GM12878 (cell line): ENCODE measurements around the gene MMADHC. TPM values are rescaled to one million over a fixed set of nuclear protein-coding genes. Genes with fewer than 3 reads are reported as not detected.

Experiments used
- ATF2 ChIP-seq: IDR thresholded peaks from 2 replicates; pipeline ENCODE4 v1.6.1; 2012; ENCODE audit warnings: low read length, inconsistent platforms
- CHD2 ChIP-seq: IDR thresholded peaks from 2 replicates; pipeline ENCODE4 v1.6.1; 2011; ENCODE audit warnings: low read depth, low read length, improper control_type of control experiment, borderline replicate concordance
- DPF2 ChIP-seq: fragments of 450-650 bp; IDR thresholded peaks from 2 replicates; pipeline ENCODE4 v1.6.1; 2017; ENCODE audit warnings: mild to moderate bottlenecking
- EED ChIP-seq: sonication (generic); IDR thresholded peaks from 2 replicates; pipeline ENCODE4 v1.6.1; 2016; ENCODE audit warnings: antibody characterized with exemption, low read depth
- ELK1 ChIP-seq: IDR thresholded peaks from 2 replicates; pipeline ENCODE4 v1.6.1; 2012; ENCODE audit warnings: low read depth, low read length, improper control_type of control experiment
- HCFC1 ChIP-seq: fragments of 150-350 bp; IDR thresholded peaks from 2 replicates; pipeline ENCODE4 v1.6.1; 2014; ENCODE audit warnings: low read length
- HDAC6 ChIP-seq: fragments of 200-600 bp; sonication (generic); IDR thresholded peaks from one replicate; pipeline ENCODE4 v1.8.0; 2017; ENCODE audit warnings: antibody characterized with exemption; ENCODE audit not compliant: unreplicated experiment
- HSF1 ChIP-seq: fragments of 150-350 bp; IDR thresholded peaks from 2 replicates; pipeline ENCODE4 v1.6.1; 2014; ENCODE audit warnings: mild to moderate bottlenecking, low read depth, low read length
- IKZF1 ChIP-seq: fragments of 450-650 bp; conservative IDR thresholded peaks from 2 replicates; pipeline ENCODE4 v1.6.1; 2017; ENCODE audit warnings: antibody characterized with exemption, mild to moderate bottlenecking
- IRF5 ChIP-seq: fragments of 450-650 bp; IDR thresholded peaks from 2 replicates; pipeline ENCODE4 v1.6.1; 2017; ENCODE audit warnings: borderline replicate concordance
- JUNB ChIP-seq: IDR thresholded peaks from 2 replicates; pipeline ENCODE4 v1.6.1; 2016; ENCODE audit warnings: antibody characterized with exemption, mild to moderate bottlenecking
- LARP7 ChIP-seq: fragments of 450-650 bp; IDR thresholded peaks from 2 replicates; pipeline ENCODE4 v1.6.1; 2017; ENCODE audit warnings: mild to moderate bottlenecking
- NFYA ChIP-seq: IDR thresholded peaks from 2 replicates; pipeline ENCODE4 v1.6.1; 2011; ENCODE audit warnings: low read depth, mild to moderate bottlenecking, low read length, improper control_type of control experiment, borderline replicate concordance
- NRF1 ChIP-seq: conservative IDR thresholded peaks from 2 replicates; pipeline ENCODE4 v1.6.1; 2011; ENCODE audit warnings: mild to moderate bottlenecking, low read depth, low read length, improper control_type of control experiment
- PBX3 ChIP-seq: IDR thresholded peaks from 2 replicates; pipeline ENCODE4 v1.6.1; 2011; ENCODE audit warnings: mild to moderate bottlenecking, low read depth, low read length, moderate library complexity; ENCODE audit not compliant: insufficient replicate concordance
- SREBF2 ChIP-seq: IDR thresholded peaks from 2 replicates; pipeline ENCODE4 v1.6.1; 2012; ENCODE audit warnings: mild to moderate bottlenecking, low read length
- STAT3 ChIP-seq: IDR thresholded peaks from 2 replicates; pipeline ENCODE4 v1.6.1; 2011; ENCODE audit warnings: low read depth, low read length, improper control_type of control experiment
- TCF12 ChIP-seq: IDR thresholded peaks from 2 replicates; pipeline ENCODE4 v1.6.1; 2011; ENCODE audit warnings: low read depth, mild to moderate bottlenecking, low read length
- WRNIP1 ChIP-seq: IDR thresholded peaks from 2 replicates; pipeline ENCODE4 v1.6.1; 2011; ENCODE audit warnings: low read depth, low read length, improper control_type of control experiment, borderline replicate concordance
- YY1 ChIP-seq: IDR thresholded peaks from 2 replicates; pipeline ENCODE4 v1.6.1; 2011; ENCODE audit warnings: low read depth, mild to moderate bottlenecking, low read length
- ZBTB33 ChIP-seq: fragments of 450-650 bp; IDR thresholded peaks from 2 replicates; pipeline ENCODE4 v1.6.1; 2017; ENCODE audit warnings: mild to moderate bottlenecking
- ZNF384 ChIP-seq: IDR thresholded peaks from 2 replicates; pipeline ENCODE4 v1.6.1; 2012; ENCODE audit warnings: low read depth, mild to moderate bottlenecking, low read length, improper control_type of control experiment, borderline replicate concordance
- polyA plus RNA-seq, 11 experiments: library from polyadenylated mRNA; depleted of rRNA in 4 of 11; unstranded in 6 of 11; stranded (reverse) in 5 of 11; fragments of >200 nt; fragmentation: Nextera tagmentation in 4 of 11; fragmentation: Illumina TruSeq in 1 of 11; extraction: Ambion mirVana in 4 of 11; extraction: Trizol in 1 of 11; gene quantifications; 1 replicate in 1 of 11; 2 replicates in 10 of 11; pipeline versions ENCODE4 v1.2.1 to v1.2.3, GENCODE V29; 2011 to 2016; ENCODE audit warnings: inconsistent platforms in 2 of 11, missing spikeins in 2 of 11, low read depth in 1 of 11
- total RNA-seq, 4 experiments: library from RNA; depleted of rRNA in 3 of 4; stranded (reverse); fragments of >200 nt in 3 of 4; fragmentation: Illumina TruSeq in 1 of 4; extraction: Trizol in 1 of 4; gene quantifications; 2 replicates each; pipeline versions ENCODE4 v1.2.1 to v1.2.3, GENCODE V29; 2013 to 2021

The MMADHC gene
- total and polyA plus RNA-seq, 10 of the 15 experiments (the other 5 are each of a cell fraction or from before 2014, with no cell fraction given): 93.6 to 415 (median 147) TPM

GRCh38 chr2:149587220-149587949 is at the start of gene MMADHC (continued):
- TF ChIP-seq ELK1: 0 out of 2 replicates have a peak, but pooled peaks have one; percentile 3
- TF ChIP-seq DPF2: no peak; the same call in 1 of the 2 replicates
- TF ChIP-seq ATF2: no peak
- no peak for TF ChIP-seq ZNF384
- TF ChIP-seq HSF1: no peak
- peak; percentile 69 for TF ChIP-seq HCFC1
- TF ChIP-seq STAT3: no peak
- peak; percentile 64 for TF ChIP-seq IKZF1
- TF ChIP-seq IRF5: no peak
- TF ChIP-seq LARP7: no peak; the same call in 1 of the 2 replicates
- no peak for TF ChIP-seq PBX3
- peak; percentile 99 for TF ChIP-seq YY1
- TF ChIP-seq NRF1: peak; percentile 78
- no peak for TF ChIP-seq ZBTB33
- TF ChIP-seq JUNB: no peak
- TF ChIP-seq EED: no peak
- TF ChIP-seq NFYA: no peak
- TF ChIP-seq HDAC6: no peak
- TF ChIP-seq CHD2: no peak
- TF ChIP-seq TCF12: peak; percentile 78
- peak; percentile 54; the same call in 1 of the 2 replicates for TF ChIP-seq WRNIP1
- TF ChIP-seq SREBF2: no peak
